Measurements from ENCODE around the gene TRMT112. TPM values are rescaled to one million over a fixed set of nuclear protein-coding genes. Genes with fewer than 3 reads are reported as not detected.

The TRMT112 gene
- total RNA-seq, 3 donors from 2014 or later (not counting 1 experiment from before 2014, with no cell fraction given) = 98.4 to 106 (median 105) TPM

DNA sequence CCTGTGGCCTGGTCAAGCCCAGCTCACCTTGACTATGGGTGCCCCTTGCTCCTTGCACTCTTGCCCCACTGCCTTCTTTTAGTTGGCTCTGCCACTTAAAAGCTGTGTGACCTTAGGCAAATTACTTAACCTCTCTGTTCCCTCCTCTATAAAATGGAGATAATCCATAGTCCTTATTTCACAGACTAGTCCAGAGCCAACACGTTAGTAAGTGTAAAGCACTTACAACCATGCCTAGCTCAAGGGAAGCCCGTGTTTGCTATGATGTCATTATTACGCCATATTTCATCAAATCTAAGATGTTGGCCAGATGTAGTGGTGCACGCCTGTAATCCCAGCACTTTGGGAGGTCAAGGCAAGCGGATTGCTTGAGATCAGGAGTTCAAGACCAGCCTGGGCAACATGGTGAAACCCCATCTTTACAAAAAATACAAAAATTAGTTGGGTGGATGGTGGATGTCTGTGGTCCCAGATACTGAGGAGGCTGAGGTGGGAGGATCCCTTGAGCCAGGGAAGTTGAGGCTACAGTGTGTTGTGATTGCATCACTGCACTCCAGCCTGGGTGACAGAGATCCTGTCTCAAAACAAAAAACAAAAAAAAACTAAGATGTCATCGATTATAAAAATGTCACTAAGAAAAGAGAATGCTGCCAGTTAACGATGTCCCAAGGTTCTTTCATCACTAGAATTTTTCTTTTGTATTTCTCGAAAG is 20.3 kb upstream of the TRMT112 start:
- H3K36me3 Mint-ChIP-seq = no peaks in the 10 kb centered on the region
- no peaks in the 10 kb centered on the region for H3K9me3 Mint-ChIP-seq
- no peak for ATAC-seq
- no peaks in the 10 kb centered on the region for H3K27me3 Mint-ChIP-seq (ENCODE audit: low read depth in 2 of 2)
- Histone ChIP-seq H3K9me3 (ENCODE audit: control insufficient read depth, insufficient read depth, low read length) (no peaks in the 10 kb centered on the region), H3K4me3 (ENCODE audit: low read length) (no peak overlapping the region), H3K36me3 (ENCODE audit: control insufficient read depth, insufficient read depth, low read length) (peaks cover 22% of the 10 kb centered on the region), H3K27ac (ENCODE audit: low read length) (no peak overlapping the region), H3K27me3 (ENCODE audit: control insufficient read depth, insufficient read depth, low read length) (no peaks in the 10 kb centered on the region), H3K4me1 (ENCODE audit: control insufficient read depth, insufficient read depth, low read length) (peaks cover 51% of the 10 kb centered on the region)
- peak overlapping the region; percentile 96 to 98 for H3K27ac Mint-ChIP-seq
- H3K4me3 Mint-ChIP-seq = peak overlapping the region; percentile 25
- TF ChIP-seq, protein P1, sequence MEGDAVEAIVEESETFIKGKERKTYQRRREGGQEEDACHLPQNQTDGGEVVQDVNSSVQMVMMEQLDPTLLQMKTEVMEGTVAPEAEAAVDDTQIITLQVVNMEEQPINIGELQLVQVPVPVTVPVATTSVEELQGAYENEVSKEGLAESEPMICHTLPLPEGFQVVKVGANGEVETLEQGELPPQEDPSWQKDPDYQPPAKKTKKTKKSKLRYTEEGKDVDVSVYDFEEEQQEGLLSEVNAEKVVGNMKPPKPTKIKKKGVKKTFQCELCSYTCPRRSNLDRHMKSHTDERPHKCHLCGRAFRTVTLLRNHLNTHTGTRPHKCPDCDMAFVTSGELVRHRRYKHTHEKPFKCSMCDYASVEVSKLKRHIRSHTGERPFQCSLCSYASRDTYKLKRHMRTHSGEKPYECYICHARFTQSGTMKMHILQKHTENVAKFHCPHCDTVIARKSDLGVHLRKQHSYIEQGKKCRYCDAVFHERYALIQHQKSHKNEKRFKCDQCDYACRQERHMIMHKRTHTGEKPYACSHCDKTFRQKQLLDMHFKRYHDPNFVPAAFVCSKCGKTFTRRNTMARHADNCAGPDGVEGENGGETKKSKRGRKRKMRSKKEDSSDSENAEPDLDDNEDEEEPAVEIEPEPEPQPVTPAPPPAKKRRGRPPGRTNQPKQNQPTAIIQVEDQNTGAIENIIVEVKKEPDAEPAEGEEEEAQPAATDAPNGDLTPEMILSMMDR (IDR thresholded peaks at IDR 0.05) = no peak
- 96% methylated on average over 6 of the region's 8 CpGs for WGBS (ENCODE audit: insufficient coverage)
- intact Hi-C loops (cut with micrococcal nuclease) = no loop called here
- H3K4me1 Mint-ChIP-seq = peaks cover 24 to 50% of the 10 kb centered on the region in 2 donors
- DNase-seq = no peak

DNA sequence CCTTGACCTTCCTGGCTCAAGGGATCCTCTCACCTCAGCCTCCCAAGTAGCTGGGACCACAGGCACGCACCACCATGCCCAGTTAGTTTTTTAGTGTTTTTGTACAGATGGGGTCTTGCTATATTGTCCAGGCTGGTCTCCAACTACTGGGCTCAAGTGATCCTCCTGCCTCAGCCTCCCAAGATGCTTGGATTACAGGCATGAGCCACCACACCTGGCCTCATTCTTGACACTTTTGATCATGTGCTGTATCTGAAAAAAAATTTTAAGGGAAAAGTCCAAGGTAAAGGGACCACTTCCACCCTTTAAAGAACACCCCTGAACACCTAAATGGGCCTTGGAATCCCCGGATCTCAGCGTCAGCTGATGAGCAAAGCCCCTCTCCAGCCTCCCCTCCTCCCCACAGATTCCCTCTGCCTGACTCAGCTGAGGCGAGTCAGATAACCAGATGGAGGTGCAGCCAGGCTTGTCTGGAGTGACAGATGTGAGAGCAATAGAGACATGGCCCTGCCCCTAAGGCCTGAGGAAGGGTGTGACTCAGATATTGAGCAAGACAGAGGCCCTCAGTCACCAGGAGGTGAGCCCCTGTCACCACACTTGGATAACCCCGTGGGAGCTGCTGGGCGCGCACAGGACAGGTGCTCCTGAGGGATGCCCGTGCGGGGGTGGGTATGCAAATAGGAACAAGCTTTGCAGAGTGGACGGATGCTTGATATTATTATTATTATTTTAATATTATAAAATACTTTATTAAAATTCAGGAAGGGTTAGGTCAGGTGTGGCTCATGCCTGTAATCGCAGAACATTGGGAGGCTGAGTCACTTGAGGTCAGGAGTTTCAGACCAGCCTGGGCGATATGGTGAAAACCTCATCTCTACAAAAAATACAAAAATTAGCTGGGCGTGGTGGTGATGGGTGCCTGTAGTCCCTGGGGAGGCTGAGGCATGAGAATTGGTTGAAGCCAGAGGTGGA is 17.7 kb upstream of the TRMT112 start:
- Mint-ChIP-seq H3K9me3 (no peaks in the 10 kb centered on the region), H3K36me3 (no peaks in the 10 kb centered on the region), H3K27ac (peak overlapping the region in 1 of 2 donors; percentile 64), H3K4me3 (no peak overlapping the region), H3K4me1 (peaks cover 30 to 45% of the 10 kb centered on the region in 2 donors), H3K27me3 (ENCODE audit: low read depth in 2 of 2) (no peaks in the 10 kb centered on the region)
- Histone ChIP-seq H3K27me3 (ENCODE audit: control insufficient read depth, insufficient read depth, low read length) (no peaks in the 10 kb centered on the region), H3K36me3 (ENCODE audit: control insufficient read depth, insufficient read depth, low read length) (peaks cover 10% of the 10 kb centered on the region), H3K4me3 (ENCODE audit: low read length) (no peak overlapping the region), H3K9me3 (ENCODE audit: control insufficient read depth, insufficient read depth, low read length) (no peaks in the 10 kb centered on the region), H3K4me1 (ENCODE audit: control insufficient read depth, insufficient read depth, low read length) (peaks cover 53% of the 10 kb centered on the region), H3K27ac (ENCODE audit: low read length) (no peak overlapping the region)
- DNase-seq (no peak), ATAC-seq (no peak)
- WGBS (ENCODE audit: insufficient coverage) = 55% methylated on average over 7 of the region's 13 CpGs
- intact Hi-C loops (cut with micrococcal nuclease) = no loop called here
- TF ChIP-seq, protein P1 (IDR thresholded peaks at IDR 0.05) = no peak

DNA sequence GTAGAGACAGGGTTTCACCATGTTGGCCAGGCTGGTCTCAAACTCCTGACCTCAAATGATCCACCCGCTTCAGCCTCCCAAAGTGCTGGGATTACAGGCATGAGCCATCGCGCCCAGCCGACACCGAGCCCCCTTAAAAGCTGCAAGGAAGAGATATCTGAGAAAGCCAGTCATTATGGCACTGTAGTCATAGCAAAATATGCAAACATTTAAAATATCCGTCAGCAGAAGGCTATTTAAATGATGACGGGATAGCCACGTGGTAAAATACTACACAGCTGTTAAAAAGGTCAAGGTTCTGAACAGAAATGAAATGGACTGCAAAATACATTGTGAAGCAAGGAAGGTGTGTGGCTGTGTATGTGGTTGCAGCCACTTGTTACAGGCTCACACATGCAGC is 16.2 kb upstream of the TRMT112 start:
- Histone ChIP-seq H3K4me3 (ENCODE audit: low read length) (no peak overlapping the region), H3K27ac (ENCODE audit: low read length) (no peak overlapping the region), H3K9me3 (ENCODE audit: control insufficient read depth, insufficient read depth, low read length) (no peaks in the 10 kb centered on the region), H3K4me1 (ENCODE audit: control insufficient read depth, insufficient read depth, low read length) (peaks cover 40% of the 10 kb centered on the region), H3K27me3 (ENCODE audit: control insufficient read depth, insufficient read depth, low read length) (no peaks in the 10 kb centered on the region), H3K36me3 (ENCODE audit: control insufficient read depth, insufficient read depth, low read length) (peaks cover 10% of the 10 kb centered on the region)
- H3K27me3 Mint-ChIP-seq (ENCODE audit: low read depth in 2 of 2) = no peaks in the 10 kb centered on the region
- 93% methylated on average over 8 of the region's 8 CpGs for WGBS (ENCODE audit: insufficient coverage)
- H3K4me3 Mint-ChIP-seq = no peak overlapping the region
- H3K4me1 Mint-ChIP-seq = peaks cover 18 to 34% of the 10 kb centered on the region in 2 donors
- no peaks in the 10 kb centered on the region for H3K36me3 Mint-ChIP-seq
- H3K27ac Mint-ChIP-seq = no peak overlapping the region
- intact Hi-C loops (cut with micrococcal nuclease) = no loop called here
- TF ChIP-seq, protein P1 (IDR thresholded peaks at IDR 0.05) = no peak
- no peaks in the 10 kb centered on the region for H3K9me3 Mint-ChIP-seq
- ATAC-seq = no peak
- DNase-seq = no peak
